ENCODE results near the gene CDH13.

- no peak for TF ChIP-seq CTCF (tag by site-specific recombination; IDR thresholded peaks at IDR 0.05)
- no peak for TF ChIP-seq REST (tag by site-specific recombination; IDR thresholded peaks at IDR 0.05)
- no peak for TF ChIP-seq ZNF274 (IDR thresholded peaks at IDR 0.05; ENCODE audit: low read length)
- no peak for TF ChIP-seq ZNF274 (tag by site-specific recombination; IDR thresholded peaks at IDR 0.05; ENCODE audit: borderline replicate concordance)
- TF ChIP-seq ZNF266 (tag by site-specific recombination; IDR thresholded peaks at IDR 0.05; ENCODE audit: low read depth), result no peak
- TF ChIP-seq ZNF561 (tag by site-specific recombination; IDR thresholded peaks at IDR 0.05; ENCODE audit: borderline replicate concordance), result no peak
- no peak for TF ChIP-seq ZNF302 (tag by site-specific recombination; IDR thresholded peaks at IDR 0.05; ENCODE audit: low read depth)
- no peak for TF ChIP-seq ZNF707 (tag by site-specific recombination; IDR thresholded peaks at IDR 0.05)
- TF ChIP-seq ZNF26 (tag by site-specific recombination; IDR thresholded peaks at IDR 0.05), result no peak
- TF ChIP-seq, protein P1, sequence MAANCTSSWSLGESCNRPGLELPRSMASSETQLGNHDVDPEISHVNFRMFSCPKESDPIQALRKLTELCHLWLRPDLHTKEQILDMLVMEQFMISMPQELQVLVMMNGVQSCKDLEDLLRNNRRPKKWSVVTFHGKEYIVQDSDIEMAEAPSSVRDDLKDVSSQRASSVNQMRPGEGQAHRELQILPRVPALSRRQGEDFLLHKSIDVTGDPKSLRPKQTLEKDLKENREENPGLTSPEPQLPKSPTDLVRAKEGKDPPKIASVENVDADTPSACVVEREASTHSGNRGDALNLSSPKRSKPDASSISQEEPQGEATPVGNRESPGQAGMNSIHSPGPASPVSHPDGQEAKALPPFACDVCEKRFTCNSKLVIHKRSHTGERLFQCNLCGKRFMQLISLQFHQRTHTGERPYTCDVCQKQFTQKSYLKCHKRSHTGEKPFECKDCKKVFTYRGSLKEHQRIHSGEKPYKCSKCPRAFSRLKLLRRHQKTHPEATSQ (tag by site-specific recombination; IDR thresholded peaks at IDR 0.05), result no peak
- no peak for TF ChIP-seq ZNF610 (tag by site-specific recombination; IDR thresholded peaks at IDR 0.05; ENCODE audit: borderline replicate concordance)
- TF ChIP-seq HOXA7 (CRISPR knock-in tag; IDR thresholded peaks at IDR 0.05; ENCODE audit: borderline replicate concordance), result no peak
- no peak for TF ChIP-seq ZNF629 (tag by site-specific recombination; IDR thresholded peaks at IDR 0.05)
- no peak for TF ChIP-seq PRDM10 (tag by site-specific recombination; IDR thresholded peaks at IDR 0.05)
- TF ChIP-seq ZNF18 (tag by site-specific recombination; IDR thresholded peaks at IDR 0.05), result no peak
Observed at GRCh38 chr16:82664181-82664580, 37.4 kb downstream of the CDH13 start.

Data from HEK293 (cell line).